Measurements from ENCODE around the gene PIGZ. TPM values are rescaled to one million over a fixed set of nuclear protein-coding genes. Genes with fewer than 3 reads are reported as not detected.
A peak's percentile ranks its signal among the peaks of the same experiment; 100 is the strongest.

Gene PIGZ
- total RNA-seq, 1 donor from 2014 or later, result 9.5 TPM

DNA sequence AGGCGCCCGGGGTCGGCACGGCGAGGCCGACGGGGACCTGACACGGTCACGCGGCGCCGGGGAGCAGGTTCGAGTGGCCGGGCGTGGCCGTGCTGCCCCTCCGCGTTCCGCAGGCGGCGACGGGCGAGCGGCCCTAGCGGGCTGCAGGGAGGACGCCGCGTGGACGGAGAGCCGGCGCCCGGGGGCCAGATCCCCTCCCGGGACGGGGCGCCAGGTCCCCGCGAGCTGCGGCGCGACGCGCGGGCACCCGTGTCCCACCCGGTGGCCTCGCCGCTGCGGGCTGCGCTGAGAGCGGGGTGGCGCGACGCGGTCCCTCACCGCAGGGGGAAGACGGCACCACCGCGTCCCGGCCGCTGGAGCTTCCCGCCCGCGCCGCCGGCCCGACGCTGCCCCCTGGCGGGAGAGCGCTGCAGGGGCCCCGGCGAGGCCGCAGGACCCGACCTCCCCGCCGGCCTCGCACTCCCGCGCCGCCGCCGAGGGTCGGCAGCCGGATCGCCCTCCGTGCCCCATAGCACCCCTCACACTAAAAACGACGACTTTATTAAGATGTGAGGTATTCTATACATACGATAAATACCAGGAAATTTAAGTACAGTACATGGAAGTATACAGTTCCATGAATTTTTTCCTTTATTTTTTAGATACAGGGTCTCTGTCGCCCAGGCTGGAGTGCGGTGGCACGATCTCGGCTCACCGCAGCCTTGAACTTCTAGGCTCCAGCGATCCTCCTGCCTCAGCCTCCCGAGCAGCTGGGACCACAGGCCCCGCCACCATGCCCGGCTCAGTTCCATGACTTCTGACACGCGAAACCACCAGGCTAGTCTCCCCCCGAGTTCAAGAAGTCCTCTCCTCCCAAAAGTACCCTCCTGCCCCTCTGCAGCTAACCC is 1.3 kb upstream of the PIGZ start:
- H3K4me3 Mint-ChIP-seq (ENCODE audit: unreplicated experiment), result peak overlapping the region; percentile 62
- H3K27me3 Mint-ChIP-seq (ENCODE audit: unreplicated experiment), result no peaks in the 10 kb centered on the region
- H3K9me3 Mint-ChIP-seq (ENCODE audit: unreplicated experiment), result no peaks in the 10 kb centered on the region
- H3K27ac Mint-ChIP-seq (ENCODE audit: unreplicated experiment), result no peak overlapping the region
- peak; percentile 89 for TF ChIP-seq CTCF (IDR thresholded peaks at IDR 0.05)
- H3K36me3 Mint-ChIP-seq (ENCODE audit: unreplicated experiment), result peaks cover 4% of the 10 kb centered on the region
- peak; percentile 91 for DNase-seq (ENCODE audit: extremely low spot score, unreplicated experiment)
- peaks cover 12% of the 10 kb centered on the region for H3K4me1 Mint-ChIP-seq (ENCODE audit: unreplicated experiment)

GRCh38 chr3:196969134-196969659 is 564 bp upstream of the PIGZ start:
- no peak for TF ChIP-seq CTCF (IDR thresholded peaks at IDR 0.05)
- H3K36me3 Mint-ChIP-seq (ENCODE audit: unreplicated experiment), result peaks cover 4% of the 10 kb centered on the region
- DNase-seq (ENCODE audit: extremely low spot score, unreplicated experiment), result no peak
- no peaks in the 10 kb centered on the region for H3K9me3 Mint-ChIP-seq (ENCODE audit: unreplicated experiment)
- H3K27ac Mint-ChIP-seq (ENCODE audit: unreplicated experiment), result no peak overlapping the region
- peaks cover 12% of the 10 kb centered on the region for H3K4me1 Mint-ChIP-seq (ENCODE audit: unreplicated experiment)
- no peaks in the 10 kb centered on the region for H3K27me3 Mint-ChIP-seq (ENCODE audit: unreplicated experiment)
- peak overlapping the region; percentile 79 for H3K4me3 Mint-ChIP-seq (ENCODE audit: unreplicated experiment)

GRCh38 chr3:196967412-196968232 is 1.0 kb downstream of the PIGZ start:
- H3K36me3 Mint-ChIP-seq (ENCODE audit: unreplicated experiment), result peaks cover 4% of the 10 kb centered on the region
- H3K9me3 Mint-ChIP-seq (ENCODE audit: unreplicated experiment), result no peaks in the 10 kb centered on the region
- TF ChIP-seq CTCF (IDR thresholded peaks at IDR 0.05), result no peak
- H3K27ac Mint-ChIP-seq (ENCODE audit: unreplicated experiment), result no peak overlapping the region
- H3K4me3 Mint-ChIP-seq (ENCODE audit: unreplicated experiment), result peak overlapping the region; percentile 73
- H3K4me1 Mint-ChIP-seq (ENCODE audit: unreplicated experiment), result peaks cover 12% of the 10 kb centered on the region
- no peaks in the 10 kb centered on the region for H3K27me3 Mint-ChIP-seq (ENCODE audit: unreplicated experiment)
- no peak for DNase-seq (ENCODE audit: extremely low spot score, unreplicated experiment)

- H3K4me3 Mint-ChIP-seq (ENCODE audit: unreplicated experiment), result no peak overlapping the region
- H3K27ac Mint-ChIP-seq (ENCODE audit: unreplicated experiment), result no peak overlapping the region
- H3K27me3 Mint-ChIP-seq (ENCODE audit: unreplicated experiment), result no peaks in the 10 kb centered on the region
- TF ChIP-seq CTCF (IDR thresholded peaks at IDR 0.05), result no peak
- H3K36me3 Mint-ChIP-seq (ENCODE audit: unreplicated experiment), result peaks cover 4% of the 10 kb centered on the region
- H3K9me3 Mint-ChIP-seq (ENCODE audit: unreplicated experiment), result no peaks in the 10 kb centered on the region
- no peak for DNase-seq (ENCODE audit: extremely low spot score, unreplicated experiment)
- peaks cover 12% of the 10 kb centered on the region for H3K4me1 Mint-ChIP-seq (ENCODE audit: unreplicated experiment)
Observed at GRCh38 chr3:196966526-196967401, 1.9 kb downstream of the PIGZ start.

Data from osteocyte (in vitro differentiated cells).